Astrocyte (in vitro differentiated cells and primary cell): ENCODE measurements around the gene GIGYF1. TPM values are rescaled to one million over a fixed set of nuclear protein-coding genes. Genes with fewer than 3 reads are reported as not detected.
A peak's percentile ranks its signal among the peaks of the same experiment; 100 is the strongest.

Experiments
- DNase-seq: peaks from one replicate; pipeline ENCODE4 v3.0.0-alpha.2; 2010; ENCODE audit warnings: low read depth
- FAIRE-seq: peaks from 2 replicates; lab custom pipeline; 2011; peaks lifted over from hg19 to GRCh38; lab: Jason Lieb, UNC
- H2AFZ ChIP-seq: 2 replicates; pipeline ENCODE4 v1.6.0; 2012; ENCODE audit warnings: low read depth, low read length, inconsistent platforms
- H3K27ac ChIP-seq: 2 replicates; pipeline ENCODE4 v1.5.1; 2011; ENCODE audit warnings: low read depth, low read length, inconsistent platforms
- H3K27me3 ChIP-seq: 2 replicates; pipeline ENCODE4 v1.6.0; 2011; ENCODE audit warnings: low read length, inconsistent platforms; ENCODE audit not compliant: insufficient read depth
- H3K36me3 ChIP-seq: 2 replicates; pipeline ENCODE4 v1.5.1; 2011; ENCODE audit warnings: low read length, inconsistent platforms; ENCODE audit not compliant: insufficient read depth
- H3K4me1 ChIP-seq: 2 replicates; pipeline ENCODE4 v1.5.1; 2011; ENCODE audit warnings: low read length, inconsistent platforms; ENCODE audit not compliant: insufficient read depth
- H3K4me2 ChIP-seq: 2 replicates; pipeline ENCODE4 v1.6.0; 2012; ENCODE audit warnings: low read length, inconsistent platforms
- H3K4me3 ChIP-seq: 2 replicates; pipeline ENCODE4 v1.5.1; 2011; ENCODE audit warnings: low read depth, mild to moderate bottlenecking, low read length, inconsistent platforms; ENCODE audit not compliant: insufficient read depth
- H3K79me2 ChIP-seq: 2 replicates; pipeline ENCODE4 v1.6.0; 2012; ENCODE audit warnings: mild to moderate bottlenecking, low read length, inconsistent platforms; ENCODE audit not compliant: insufficient read depth
- H3K9ac ChIP-seq: 2 replicates; pipeline ENCODE4 v1.6.0; 2012; ENCODE audit warnings: mild to moderate bottlenecking, low read length, inconsistent platforms
- H3K9me3 ChIP-seq: 2 replicates; pipeline ENCODE4 v1.5.1; 2012; ENCODE audit warnings: low read depth, mild to moderate bottlenecking, low read length, inconsistent platforms; ENCODE audit not compliant: insufficient read depth
- H4K20me1 ChIP-seq: 2 replicates; pipeline ENCODE4 v1.6.0; 2012; ENCODE audit warnings: low read length, inconsistent platforms; ENCODE audit not compliant: insufficient read depth
- H3K27ac Mint-ChIP-seq: one replicate; pipeline ENCODE4 v1.8.0; 2021; ENCODE audit warnings: mild to moderate bottlenecking, mixed read lengths; ENCODE audit not compliant: unreplicated experiment
- H3K27me3 Mint-ChIP-seq: one replicate; pipeline ENCODE4 v1.8.0; 2021; ENCODE audit warnings: low read depth, mixed read lengths; ENCODE audit not compliant: unreplicated experiment
- H3K36me3 Mint-ChIP-seq: one replicate; pipeline ENCODE4 v1.8.0; 2021; ENCODE audit warnings: low read depth, mixed read lengths; ENCODE audit not compliant: unreplicated experiment
- H3K4me1 Mint-ChIP-seq: one replicate; pipeline ENCODE4 v1.8.0; 2021; ENCODE audit warnings: low read depth, mixed read lengths; ENCODE audit not compliant: unreplicated experiment
- H3K4me3 Mint-ChIP-seq: one replicate; pipeline ENCODE4 v1.8.0; 2021; ENCODE audit warnings: mild to moderate bottlenecking, moderate library complexity, mixed read lengths; ENCODE audit not compliant: unreplicated experiment
- H3K9me3 Mint-ChIP-seq: one replicate; pipeline ENCODE4 v1.8.0; 2021; ENCODE audit warnings: mild to moderate bottlenecking, mixed read lengths; ENCODE audit not compliant: unreplicated experiment
- EZH2 ChIP-seq: IDR thresholded peaks from 2 replicates; pipeline ENCODE4 v1.6.1; 2012; ENCODE audit warnings: mild to moderate bottlenecking, low read length, inconsistent platforms; ENCODE audit not compliant: insufficient read depth
- total RNA-seq: library from RNA; stranded (reverse); gene quantifications from 2 replicates; pipeline ENCODE4 v1.2.1, GENCODE V29; 2021
- TF ChIP-seq, protein P1 (sequence below): IDR thresholded peaks from 2 replicates; pipeline ENCODE4 v1.5.1; 2011; ENCODE audit warnings: low read depth, mild to moderate bottlenecking, inconsistent platforms, low read length, moderate library complexity; ENCODE audit not compliant: insufficient read depth

The GIGYF1 gene
- total RNA-seq, 1 donor from 2014 or later: 23.2 TPM

GRCh38 chr7:100721505-100721812, 27.4 kb upstream of the GIGYF1 start:
- peaks cover 5% of the 10 kb centered on the region for H3K9me3 ChIP-seq
- peaks cover 36% of the 10 kb centered on the region for H3K27me3 ChIP-seq
- H3K27ac ChIP-seq: no peak overlapping the region
- no peak overlapping the region for H3K27ac Mint-ChIP-seq
- H3K4me3 Mint-ChIP-seq: no peak overlapping the region
- TF ChIP-seq, protein P1, sequence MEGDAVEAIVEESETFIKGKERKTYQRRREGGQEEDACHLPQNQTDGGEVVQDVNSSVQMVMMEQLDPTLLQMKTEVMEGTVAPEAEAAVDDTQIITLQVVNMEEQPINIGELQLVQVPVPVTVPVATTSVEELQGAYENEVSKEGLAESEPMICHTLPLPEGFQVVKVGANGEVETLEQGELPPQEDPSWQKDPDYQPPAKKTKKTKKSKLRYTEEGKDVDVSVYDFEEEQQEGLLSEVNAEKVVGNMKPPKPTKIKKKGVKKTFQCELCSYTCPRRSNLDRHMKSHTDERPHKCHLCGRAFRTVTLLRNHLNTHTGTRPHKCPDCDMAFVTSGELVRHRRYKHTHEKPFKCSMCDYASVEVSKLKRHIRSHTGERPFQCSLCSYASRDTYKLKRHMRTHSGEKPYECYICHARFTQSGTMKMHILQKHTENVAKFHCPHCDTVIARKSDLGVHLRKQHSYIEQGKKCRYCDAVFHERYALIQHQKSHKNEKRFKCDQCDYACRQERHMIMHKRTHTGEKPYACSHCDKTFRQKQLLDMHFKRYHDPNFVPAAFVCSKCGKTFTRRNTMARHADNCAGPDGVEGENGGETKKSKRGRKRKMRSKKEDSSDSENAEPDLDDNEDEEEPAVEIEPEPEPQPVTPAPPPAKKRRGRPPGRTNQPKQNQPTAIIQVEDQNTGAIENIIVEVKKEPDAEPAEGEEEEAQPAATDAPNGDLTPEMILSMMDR: no peak
- TF ChIP-seq EZH2: no peak
- H3K27me3 Mint-ChIP-seq: peaks cover 52% of the 10 kb centered on the region
- no peak overlapping the region for H3K9ac ChIP-seq
- H3K36me3 Mint-ChIP-seq: peaks cover 5% of the 10 kb centered on the region
- H3K4me2 ChIP-seq: no peak overlapping the region
- FAIRE-seq (no peak), DNase-seq (no peak)
- no peaks in the 10 kb centered on the region for H3K79me2 ChIP-seq
- no peak overlapping the region for H2AFZ ChIP-seq
- no peaks in the 10 kb centered on the region for H4K20me1 ChIP-seq
- peaks cover 15% of the 10 kb centered on the region for H3K9me3 Mint-ChIP-seq
- H3K4me1 ChIP-seq: peaks cover 9% of the 10 kb centered on the region
- no peak overlapping the region for H3K4me3 ChIP-seq
- H3K4me1 Mint-ChIP-seq: peaks cover 2% of the 10 kb centered on the region
- H3K36me3 ChIP-seq: no peaks in the 10 kb centered on the region

DNA sequence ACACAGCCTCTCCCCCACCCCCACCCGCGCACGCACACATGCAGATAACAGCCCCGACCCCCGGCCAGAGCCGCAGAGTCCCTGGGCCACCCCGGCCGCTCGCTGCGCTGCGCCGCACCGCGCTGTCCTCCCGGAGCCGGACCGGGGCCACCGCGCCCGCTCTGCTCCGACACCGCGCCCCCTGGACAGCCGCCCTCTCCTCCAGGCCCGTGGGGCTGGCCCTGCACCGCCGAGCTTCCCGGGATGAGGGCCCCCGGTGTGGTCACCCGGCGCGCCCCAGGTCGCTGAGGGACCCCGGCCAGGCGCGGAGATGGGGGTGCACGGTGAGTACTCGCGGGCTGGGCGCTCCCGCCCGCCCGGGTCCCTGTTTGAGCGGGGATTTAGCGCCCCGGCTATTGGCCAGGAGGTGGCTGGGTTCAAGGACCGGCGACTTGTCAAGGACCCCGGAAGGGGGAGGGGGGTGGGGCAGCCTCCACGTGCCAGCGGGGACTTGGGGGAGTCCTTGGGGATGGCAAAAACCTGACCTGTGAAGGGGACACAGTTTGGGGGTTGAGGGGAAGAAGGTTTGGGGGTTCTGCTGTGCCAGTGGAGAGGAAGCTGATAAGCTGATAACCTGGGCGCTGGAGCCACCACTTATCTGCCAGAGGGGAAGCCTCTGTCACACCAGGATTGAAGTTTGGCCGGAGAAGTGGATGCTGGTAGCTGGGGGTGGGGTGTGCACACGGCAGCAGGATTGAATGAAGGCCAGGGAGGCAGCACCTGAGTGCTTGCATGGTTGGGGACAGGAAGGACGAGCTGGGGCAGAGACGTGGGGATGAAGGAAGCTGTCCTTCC, 26.8 kb upstream of the GIGYF1 start:
- DNase-seq (no peak), FAIRE-seq (no peak)
- peaks cover 3% of the 10 kb centered on the region for H3K4me1 ChIP-seq
- H4K20me1 ChIP-seq: no peaks in the 10 kb centered on the region
- peaks cover 5% of the 10 kb centered on the region for H3K9me3 ChIP-seq
- H3K27ac ChIP-seq: no peak overlapping the region
- Mint-ChIP-seq H3K4me3 (peak overlapping the region; percentile 27), H3K27me3 (peaks cover 52% of the 10 kb centered on the region), H3K4me1 (no peaks in the 10 kb centered on the region), H3K27ac (no peak overlapping the region), H3K9me3 (peaks cover 15% of the 10 kb centered on the region), H3K36me3 (peaks cover 5% of the 10 kb centered on the region)
- no peaks in the 10 kb centered on the region for H3K79me2 ChIP-seq
- peak overlapping the region; percentile 46 for H3K4me2 ChIP-seq
- H3K4me3 ChIP-seq: no peak overlapping the region
- peak; percentile 93 for TF ChIP-seq EZH2
- TF ChIP-seq, protein P1: no peak
- no peak overlapping the region for H3K9ac ChIP-seq
- H3K27me3 ChIP-seq: peaks cover 36% of the 10 kb centered on the region
- H3K36me3 ChIP-seq: no peaks in the 10 kb centered on the region
- no peak overlapping the region for H2AFZ ChIP-seq

DNA sequence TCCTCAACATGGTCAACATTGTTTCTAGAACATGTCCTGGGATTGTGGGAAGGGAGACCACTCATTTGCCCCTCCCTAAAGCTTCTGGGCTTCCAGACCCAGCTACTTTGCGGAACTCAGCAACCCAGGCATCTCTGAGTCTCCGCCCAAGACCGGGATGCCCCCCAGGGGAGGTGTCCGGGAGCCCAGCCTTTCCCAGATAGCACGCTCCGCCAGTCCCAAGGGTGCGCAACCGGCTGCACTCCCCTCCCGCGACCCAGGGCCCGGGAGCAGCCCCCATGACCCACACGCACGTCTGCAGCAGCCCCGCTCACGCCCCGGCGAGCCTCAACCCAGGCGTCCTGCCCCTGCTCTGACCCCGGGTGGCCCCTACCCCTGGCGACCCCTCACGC, 26.2 kb upstream of the GIGYF1 start, which contains the start of gene EPO:
TSS of gene EPO (plus strand) at position 190 of the 392 bp plus-strand sequence. CDS start 513 bp downstream, outside the sequence.
- no peak within 1 kb of the TSS for H3K9ac ChIP-seq
- H3K4me3 Mint-ChIP-seq: peak within 1 kb of the TSS; percentile 27
- H3K9me3 ChIP-seq: peaks cover 5% of the 10 kb centered on the region
- H3K27ac Mint-ChIP-seq: no peak within 1 kb of the TSS
- peaks cover 55% of the 10 kb centered on the region for H3K27me3 Mint-ChIP-seq
- H3K4me1 ChIP-seq: peaks cover 2% of the 10 kb centered on the region
- H3K4me2 ChIP-seq: peak within 1 kb of the TSS; percentile 46
- H3K27ac ChIP-seq: no peak within 1 kb of the TSS
- H3K79me2 ChIP-seq: no peaks in the 10 kb centered on the region
- no peak within 1 kb of the TSS for H3K4me3 ChIP-seq
- no peak for FAIRE-seq
- H3K27me3 ChIP-seq: peaks cover 36% of the 10 kb centered on the region
- H4K20me1 ChIP-seq: no peaks in the 10 kb centered on the region
- H3K36me3 Mint-ChIP-seq: peaks cover 5% of the 10 kb centered on the region
- no peaks in the 10 kb centered on the region for H3K36me3 ChIP-seq
- peak; percentile 69 for TF ChIP-seq EZH2
- TF ChIP-seq, protein P1: no peak
- DNase-seq: no peak
- no peaks in the 10 kb centered on the region for H3K4me1 Mint-ChIP-seq
- peaks cover 20% of the 10 kb centered on the region for H3K9me3 Mint-ChIP-seq
- H2AFZ ChIP-seq: no peak within 1 kb of the TSS
